ENCODE results near the gene GLI2. TPM values are rescaled to one million over a fixed set of nuclear protein-coding genes. Genes with fewer than 3 reads are reported as not detected.

The GLI2 gene
- total and polyA plus RNA-seq, 9 of the 15 experiments (the other 6 are each of a cell fraction or from before 2014, with no cell fraction given): 0.24 TPM; not detected in 8

DNA sequence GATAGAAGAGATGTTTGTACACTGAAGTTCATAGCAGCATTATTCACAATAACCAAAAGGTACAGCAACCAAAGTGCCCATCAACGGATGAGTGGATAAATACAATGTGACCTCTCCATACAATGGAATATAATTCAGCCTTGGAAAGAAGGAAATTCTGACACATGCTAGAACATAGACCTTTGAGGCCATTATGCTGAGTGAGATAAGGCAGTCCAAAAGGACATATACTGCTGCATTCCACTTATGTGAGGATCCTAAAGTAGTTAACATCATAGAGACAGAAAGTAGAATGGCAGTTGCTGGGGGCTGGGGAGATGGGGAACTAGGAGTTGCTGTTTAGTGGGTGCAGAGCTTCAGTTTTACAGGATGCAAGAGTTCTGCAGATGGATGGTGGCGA is 38.2 kb upstream of the GLI2 start:
- WGBS (ENCODE audit: insufficient coverage, low coverage, missing lambda C conversion rate): 0% methylated on average over 2 of the region's 2 CpGs
- Histone ChIP-seq H4K20me1 (replicated peaks; ENCODE audit: control insufficient read depth, insufficient read depth, low read length) (peaks cover 7% of the 10 kb centered on the region; the same call in 1 of the 2 replicates), H3K27ac (ENCODE audit: extremely low read depth, low read depth, low read length) (no peak overlapping the region), H3K4me3 (no peak overlapping the region), H3K4me2 (ENCODE audit: insufficient read depth, low read length) (no peak overlapping the region), H3K4me1 (replicated peaks in 1 of 2; ENCODE audit: control insufficient read depth in 2 of 2, insufficient read depth in 2 of 2, low read length in 2 of 2) (no peaks in the 10 kb centered on the region), H3K9ac (ENCODE audit: insufficient read depth in 1 of 2, low read depth in 2 of 2, low read length in 2 of 2) (no peak overlapping the region), H3K9me3 (replicated peaks; ENCODE audit: control insufficient read depth, insufficient read depth, low read depth, low read length) (no peaks in the 10 kb centered on the region), H3K79me2 (ENCODE audit: control insufficient read depth, insufficient read depth, low read length) (no peaks in the 10 kb centered on the region), H3K36me3 (ENCODE audit: control insufficient read depth, insufficient read depth, low read length) (no peaks in the 10 kb centered on the region), H3K9me1 (ENCODE audit: control insufficient read depth, insufficient read depth, low read length) (no peaks in the 10 kb centered on the region), H2AFZ (ENCODE audit: low read depth, low read length) (no peak overlapping the region), H3K27me3 (ENCODE audit: control insufficient read depth in 2 of 2, insufficient read depth in 2 of 2, low read length in 2 of 2) (peaks cover 10 to 48% of the 10 kb centered on the region in 2 experiments)
- intact Hi-C loops (cut with micrococcal nuclease) (no loop called here), in situ Hi-C loops (cut with MboI) (loop anchor here (5.0 to 25.0 kb wide), 2 partner anchors 380 to 640 kb away; no protein-coding TSS in a partner anchor)
- FAIRE-seq (no peak), ATAC-seq (no peak), DNase-seq (ENCODE audit: extremely low read depth in 1 of 4, low spot score in 3 of 4) (no peak)
- ChIA-PET POLR2A (no interaction called here), CTCF (ENCODE audit: low intra/inter-chr PET ratio) (no interaction called here)
- BruUV-seq (replicated peaks): no TSS peak
- TF ChIP-seq ILF3 (IDR thresholded peaks at IDR 0.05; ENCODE audit: borderline replicate concordance) (no peak), ZNF318 (IDR thresholded peaks at IDR 0.05; ENCODE audit: borderline replicate concordance in 1 of 2, low read depth in 1 of 2) (no peak), CTCFL (IDR thresholded peaks at IDR 0.05; ENCODE audit: borderline replicate concordance, insufficient read depth, low read depth, low read length, poor library complexity, severe bottlenecking) (no peak), PHF20 (IDR thresholded peaks at IDR 0.05; ENCODE audit: partially characterized antibody) (no peak), SREBF1 (IDR thresholded peaks at IDR 0.05; ENCODE audit: borderline replicate concordance, low read depth, low read length) (no peak), EP300 (IDR thresholded peaks at IDR 0.05; ENCODE audit: low read length) (no peak), YBX1 (IDR thresholded peaks at IDR 0.05) (no peak)
- TF ChIP-seq, protein P1, sequence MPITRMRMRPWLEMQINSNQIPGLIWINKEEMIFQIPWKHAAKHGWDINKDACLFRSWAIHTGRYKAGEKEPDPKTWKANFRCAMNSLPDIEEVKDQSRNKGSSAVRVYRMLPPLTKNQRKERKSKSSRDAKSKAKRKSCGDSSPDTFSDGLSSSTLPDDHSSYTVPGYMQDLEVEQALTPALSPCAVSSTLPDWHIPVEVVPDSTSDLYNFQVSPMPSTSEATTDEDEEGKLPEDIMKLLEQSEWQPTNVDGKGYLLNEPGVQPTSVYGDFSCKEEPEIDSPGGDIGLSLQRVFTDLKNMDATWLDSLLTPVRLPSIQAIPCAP (CRISPR knock-in tag; IDR thresholded peaks at IDR 0.05; ENCODE audit: borderline replicate concordance): no peak

Data from K562 (cell line).